ENCODE measurements around the gene P3H2. TPM values are rescaled to one million over a fixed set of nuclear protein-coding genes. Genes with fewer than 3 reads are reported as not detected.

Gene P3H2
- total RNA-seq, 1 experiment from 2014 or later, result 82.2 TPM

- Histone ChIP-seq H3K4me3 (ENCODE audit: low read depth in 2 of 2, low read length in 2 of 2) (no peak overlapping the region), H3K27me3 (ENCODE audit: control insufficient read depth, insufficient read depth, low read length) (no peaks in the 10 kb centered on the region), H3K36me3 (ENCODE audit: control insufficient read depth, insufficient read depth, low read length) (peaks cover 2% of the 10 kb centered on the region; the same call in 1 of the 2 replicates), H3K4me1 (ENCODE audit: control insufficient read depth, insufficient read depth, low read length) (peaks cover 11% of the 10 kb centered on the region; the same call in 1 of the 2 replicates), H3K27ac (ENCODE audit: low read length) (peak overlapping the region; percentile 31; the same call in 1 of the 2 replicates), H3K9me3 (ENCODE audit: control insufficient read depth, insufficient read depth, low read depth, low read length) (no peaks in the 10 kb centered on the region)
- in situ Hi-C loops (cut with HindIII; ENCODE audit: low pct_unique_long_range_greater_than_20kb, low sequenced_read_pairs) (no loop called here), intact Hi-C loops (cut with micrococcal nuclease; ENCODE audit: unreplicated experiment) (no loop called here)
- CTCF ChIA-PET, result no interaction called here
- ATAC-seq, result 0 out of 2 replicates have a peak, but pooled peaks have one; percentile 30
- no peak for DNase-seq (ENCODE audit: low read depth, low spot score)
- TF ChIP-seq POLR2AphosphoS5 (IDR thresholded peaks at IDR 0.05; ENCODE audit: low read depth, low read length) (no peak), TCF7L2 (IDR thresholded peaks at IDR 0.05; ENCODE audit: low read depth, low read length) (no peak), REST (IDR thresholded peaks at IDR 0.05; ENCODE audit: insufficient read depth in 1 of 2, low read depth in 2 of 2, low read length in 1 of 2) (no peak), SIN3A (IDR thresholded peaks at IDR 0.05; ENCODE audit: borderline replicate concordance, insufficient read depth, low read depth, low read length) (no peak), CTCF (IDR thresholded peaks at IDR 0.05) (no peak)
- BruUV-seq (replicated peaks), result no TSS peak
- POLR2A ChIA-PET, result no interaction called here
These were observed 138.3 kb downstream of the P3H2 start for GRCh38 chr3:189982321-189982945.

- peak; percentile 76 for ATAC-seq
These were observed 139.0 kb downstream of the P3H2 start for GRCh38 chr3:189981668-189982067.

More at GRCh38 chr3:189981668-189982067, 139.0 kb downstream of the P3H2 start:
- Histone ChIP-seq H3K4me3 (ENCODE audit: low read depth in 2 of 2, low read length in 2 of 2) (no peak overlapping the region), H3K9me3 (ENCODE audit: control insufficient read depth, insufficient read depth, low read depth, low read length) (no peaks in the 10 kb centered on the region), H3K36me3 (ENCODE audit: control insufficient read depth, insufficient read depth, low read length) (peaks cover 2% of the 10 kb centered on the region; the same call in 1 of the 2 replicates), H3K4me1 (ENCODE audit: control insufficient read depth, insufficient read depth, low read length) (peaks cover 11% of the 10 kb centered on the region; the same call in 1 of the 2 replicates), H3K27me3 (ENCODE audit: control insufficient read depth, insufficient read depth, low read length) (no peaks in the 10 kb centered on the region), H3K27ac (ENCODE audit: low read length) (peak overlapping the region; percentile 25)
- in situ Hi-C loops (cut with HindIII; ENCODE audit: low pct_unique_long_range_greater_than_20kb, low sequenced_read_pairs), result no loop called here
- ChIA-PET POLR2A (no interaction called here), CTCF (interaction anchor here (0.5 kb wide), 1 partner anchor 32 kb away, joined by 3 read pairs; no protein-coding TSS in a partner anchor)
- DNase-seq (ENCODE audit: low read depth, low spot score), result no peak
- BruUV-seq (replicated peaks), result no TSS peak
- TF ChIP-seq POLR2AphosphoS5 (IDR thresholded peaks at IDR 0.05; ENCODE audit: low read depth, low read length) (no peak), CTCF (IDR thresholded peaks at IDR 0.05) (no peak), TCF7L2 (IDR thresholded peaks at IDR 0.05; ENCODE audit: low read depth, low read length) (no peak), REST (IDR thresholded peaks at IDR 0.05; ENCODE audit: insufficient read depth in 1 of 2, low read depth in 2 of 2, low read length in 1 of 2) (no peak)
- intact Hi-C loops (cut with micrococcal nuclease; ENCODE audit: unreplicated experiment), result no loop called here

Measured in Panc1 (cell line).